ENCODE data around the gene TTC28.
"Not testable (repeated sequence)": the region's sequence is repeated elsewhere in the genome, so short reads cannot be mapped to it uniquely, and the experiment has no call there.

Gene TTC28

GRCh38 chr22:28674121-28674563, 5.5 kb downstream of the TTC28 start:
- DNase-seq: peak; percentile 64

GRCh38 chr22:28670756-28671155, 8.9 kb downstream of the TTC28 start:
- peak; percentile 30 for DNase-seq

GRCh38 chr22:28670161-28670560, 9.5 kb downstream of the TTC28 start:
- no peak for DNase-seq

- DNase-seq: no peak
These were observed 10.3 kb downstream of the TTC28 start for GRCh38 chr22:28669387-28669786.

GRCh38 chr22:28663569-28663942, 16.1 kb downstream of the TTC28 start:
- not testable (repeated sequence) for DNase-seq

GRCh38 chr22:28658448-28658847, 21.2 kb downstream of the TTC28 start:
- no peak for DNase-seq

GRCh38 chr22:28656181-28656580, 23.5 kb downstream of the TTC28 start:
- DNase-seq: no peak

- DNase-seq: no peak
These were observed 29.2 kb downstream of the TTC28 start for GRCh38 chr22:28650463-28650862.

GRCh38 chr22:28648792-28649191, 30.8 kb downstream of the TTC28 start:
- no peak for DNase-seq

GRCh38 chr22:28647216-28647615, 32.4 kb downstream of the TTC28 start:
- DNase-seq: no peak

- DNase-seq: no peak
These were observed 40.3 kb downstream of the TTC28 start for GRCh38 chr22:28639321-28639720.

GRCh38 chr22:28637225-28637624, 42.4 kb downstream of the TTC28 start:
- no peak for DNase-seq

- no peak for DNase-seq
These were observed 49.5 kb downstream of the TTC28 start for GRCh38 chr22:28630177-28630574.

GRCh38 chr22:28629420-28630176, 50.0 kb downstream of the TTC28 start:
- DNase-seq: peak; percentile 5

GRCh38 chr22:28628766-28629165, 50.9 kb downstream of the TTC28 start:
- DNase-seq: no peak

- DNase-seq: no peak
These were observed 51.8 kb downstream of the TTC28 start for GRCh38 chr22:28627791-28628190.

- DNase-seq: no peak
These were observed 59.3 kb downstream of the TTC28 start for GRCh38 chr22:28620244-28620922.

GRCh38 chr22:28619236-28619635, 60.4 kb downstream of the TTC28 start:
- DNase-seq: no peak

- not testable (repeated sequence) for DNase-seq
These were observed 64.2 kb downstream of the TTC28 start for GRCh38 chr22:28615423-28615822.

- DNase-seq: no peak
These were observed 69.7 kb downstream of the TTC28 start for GRCh38 chr22:28609921-28610320.

GRCh38 chr22:28608546-28608945, 71.1 kb downstream of the TTC28 start:
- no peak for DNase-seq

GRCh38 chr22:28607795-28608194, 71.8 kb downstream of the TTC28 start:
- DNase-seq: no peak

- no peak for DNase-seq
These were observed 74.5 kb downstream of the TTC28 start for GRCh38 chr22:28604966-28605761.

- no peak for DNase-seq
These were observed 77.7 kb downstream of the TTC28 start for GRCh38 chr22:28601915-28602314.
